HepG2 (cell line): ENCODE results near the gene TMOD3. TPM values are rescaled to one million over a fixed set of nuclear protein-coding genes. Genes with fewer than 3 reads are reported as not detected.

Experiments used
- ATAC-seq: fragments of 200-7000 bp; cut with Tn5 transposase; 3 replicates; pipeline ENCODE4 v1.9.1; 2020; ENCODE audit warnings: mild to moderate bottlenecking, moderate library complexity
- BruUV-seq: library from RNA; stranded (reverse); fragments of 400-500 nt; replicated peaks from 2 replicates; lab custom pipeline; 2021; lab: Mats Ljungman, UMichigan
- CTCF ChIA-PET: fragments of 300-600 bp; formaldehyde crosslinking; extraction: SDS; loops from one replicate; lab custom pipeline; 2021; ENCODE audit warnings: low total read pairs, inconsistent platforms, low intra/inter-chr PET ratio; lab: Yijun Ruan, JAX
- POLR2A ChIA-PET: fragments of 350-600 bp; sonication (Branson Sonifier 250); formaldehyde crosslinking; loops from one replicate; lab custom pipeline; 2020; ENCODE audit warnings: antibody characterized with exemption, inconsistent platforms; lab: Yijun Ruan, JAX
- DNase-seq: peaks from one replicate; pipeline ENCODE4 v3.0.0-alpha.2; 2015; ENCODE audit warnings: low spot score
- FAIRE-seq: peaks from 3 replicates; lab custom pipeline; 2011; peaks lifted over from hg19 to GRCh38; lab: Jason Lieb, UNC
- H2AFZ ChIP-seq: one replicate; pipeline ENCODE4 v1.6.1; 2011; ENCODE audit warnings: low read length, inconsistent platforms
- H3K27ac ChIP-seq: fragments of 300-600 bp; 3 replicates; pipeline ENCODE4 v1.8.0; 2011; ENCODE audit warnings: mixed run types, mild to moderate bottlenecking, mixed read lengths, low read length, inconsistent platforms; ENCODE audit not compliant: insufficient read depth; ENCODE audit errors: extremely low read length
- H3K27me3 ChIP-seq, 2 experiments: fragments of 200-600 bp in 1 of 2; 2 replicates in 1 of 2; 3 replicates in 1 of 2; pipeline versions ENCODE4 v1.6.0 to v1.8.0; 2011; ENCODE audit warnings: low read length in 2 of 2, mild to moderate bottlenecking in 2 of 2, moderate library complexity in 2 of 2, inconsistent platforms in 1 of 2; ENCODE audit not compliant: insufficient read depth in 2 of 2, control insufficient read depth in 1 of 2
- H3K36me3 ChIP-seq, 2 experiments: fragments of 200-600 bp in 1 of 2; replicated peaks in 1 of 2; 2 replicates in 1 of 2; 3 replicates in 1 of 2; pipeline versions ENCODE4 v1.5.1 to v1.8.0; 2011; ENCODE audit warnings: low read length in 2 of 2, inconsistent platforms in 1 of 2; ENCODE audit not compliant: insufficient read depth in 2 of 2, control insufficient read depth in 1 of 2
- H3K4me1 ChIP-seq: 2 replicates; pipeline ENCODE4 v1.5.1; 2012; ENCODE audit warnings: low read length, inconsistent platforms; ENCODE audit not compliant: insufficient read depth
- H3K4me2 ChIP-seq: 2 replicates; pipeline ENCODE4 v1.6.0; 2011; ENCODE audit warnings: low read depth, low read length, inconsistent platforms
- H3K4me3 ChIP-seq, 3 experiments: fragments of 200-600 bp in 1 of 3; sonication (generic), shearing (Covaris generic) in 1 of 3; replicated peaks in 1 of 3; 2 replicates each; pipeline ENCODE4 v1.5.1; 2011 to 2016; ENCODE audit warnings: low read length in 3 of 3, inconsistent platforms in 2 of 3, low read depth in 2 of 3, mild to moderate bottlenecking in 2 of 3, control low read depth in 1 of 3, mixed read lengths in 1 of 3; ENCODE audit not compliant: insufficient read depth in 1 of 3
- H3K79me2 ChIP-seq: one replicate; pipeline ENCODE4 v1.6.1; 2011; ENCODE audit warnings: low read length, inconsistent platforms; ENCODE audit not compliant: insufficient read depth
- H3K9ac ChIP-seq: 2 replicates; pipeline ENCODE4 v1.6.0; 2011; ENCODE audit warnings: mild to moderate bottlenecking, low read depth, low read length, inconsistent platforms; ENCODE audit not compliant: insufficient read depth
- H3K9me3 ChIP-seq: 2 replicates; pipeline ENCODE4 v1.5.1; 2012; ENCODE audit warnings: mild to moderate bottlenecking, low read length
- H4K20me1 ChIP-seq: 2 replicates; pipeline ENCODE4 v1.6.0; 2011; ENCODE audit warnings: inconsistent platforms, mild to moderate bottlenecking, low read length, moderate library complexity; ENCODE audit not compliant: insufficient read depth
- CCDC6 ChIP-seq: sonication (generic); formaldehyde crosslinking; IDR thresholded peaks from 2 replicates; pipeline ENCODE4 v1.8.1; 2022; ENCODE audit warnings: mild to moderate bottlenecking, missing genetic modification reagents, moderate library complexity
- EP300 ChIP-seq, 3 experiments: sonication (generic) in 1 of 3; formaldehyde crosslinking in 1 of 3; IDR thresholded peaks; 2 replicates each; pipeline versions ENCODE4 v1.5.1 to v1.6.1; 2011 to 2020; ENCODE audit warnings: low read depth in 2 of 3, low read length in 2 of 3, borderline replicate concordance in 1 of 3, improper control_type of control experiment in 1 of 3, mild to moderate bottlenecking in 1 of 3, missing genetic modification reagents in 1 of 3, moderate library complexity in 1 of 3
- ETS1 ChIP-seq: sonication (generic); formaldehyde crosslinking; IDR thresholded peaks from 2 replicates; pipeline ENCODE4 v1.4.0; 2020; ENCODE audit warnings: missing genetic modification reagents
- GZF1 ChIP-seq: sonication (generic); formaldehyde crosslinking; IDR thresholded peaks from 2 replicates; pipeline ENCODE4 v1.5.1; 2020; ENCODE audit warnings: mild to moderate bottlenecking, missing genetic modification reagents
- KAT8 ChIP-seq: IDR thresholded peaks from 2 replicates; pipeline ENCODE4 v1.6.1; 2016; ENCODE audit warnings: missing genetic modification reagents, missing compliant biosample characterization
- KLF11 ChIP-seq: IDR thresholded peaks from 2 replicates; pipeline ENCODE4 v1.6.1; 2016; ENCODE audit warnings: missing compliant biosample characterization
- KLF16 ChIP-seq, 2 experiments: sonication (generic) in 1 of 2; formaldehyde crosslinking in 1 of 2; IDR thresholded peaks; 2 replicates each; pipeline versions ENCODE4 v1.6.1 to v1.8.0; 2016 to 2023; ENCODE audit warnings: missing genetic modification reagents in 2 of 2, missing compliant biosample characterization in 1 of 2
- NFRKB ChIP-seq: fragments of 450-650 bp; IDR thresholded peaks from 2 replicates; pipeline ENCODE4 v1.6.1; 2017
- POLR2G ChIP-seq: fragments of 200-400 bp; formaldehyde crosslinking; IDR thresholded peaks from 2 replicates; pipeline ENCODE4 v1.6.1; 2018; ENCODE audit warnings: mild to moderate bottlenecking, low read depth, low read length, moderate library complexity
- RBM22 ChIP-seq: fragments of 200-400 bp; formaldehyde crosslinking; optimal IDR thresholded peaks from 2 replicates; pipeline ENCODE3; 2017; ENCODE audit warnings: mild to moderate bottlenecking, low read length, moderate library complexity
- SCMH1 ChIP-seq: sonication (generic); formaldehyde crosslinking; IDR thresholded peaks from 2 replicates; pipeline ENCODE4 v1.9.0; 2021; ENCODE audit warnings: missing genetic modification reagents, mild to moderate bottlenecking, borderline replicate concordance
- SKI ChIP-seq: fragments of 450-650 bp; IDR thresholded peaks from one replicate; pipeline ENCODE4 v1.6.1; 2018; ENCODE audit warnings: mild to moderate bottlenecking; ENCODE audit not compliant: partially characterized antibody
- TFAP4 ChIP-seq: sonication (generic); IDR thresholded peaks from 2 replicates; pipeline ENCODE4 v1.6.1; 2016; ENCODE audit warnings: low read depth, borderline replicate concordance
- ZFP1 ChIP-seq: IDR thresholded peaks from 2 replicates; pipeline ENCODE4 v1.6.1; 2016
- ZNF878 ChIP-seq: sonication (generic); formaldehyde crosslinking; IDR thresholded peaks from 2 replicates; pipeline ENCODE4 v1.8.1; 2023; ENCODE audit warnings: mild to moderate bottlenecking, missing genetic modification reagents, moderate library complexity
- WGBS: methylation state at CpG from one replicate; pipeline ENCODE4 v1.1.6; 2017; ENCODE audit warnings: low lambda C conversion rate; 5-methylcytosine and 5-hydroxymethylcytosine counted together
- in situ Hi-C: cut with HindIII; loops from 2 replicates; pipeline ENCODE4 v1.10.0; 2017; ENCODE audit warnings: low pct_unique_long_range_greater_than_20kb; ENCODE audit not compliant: extremely low pct_ligation_motif_present
- intact Hi-C: fragments of 100-400 bp; cut with micrococcal nuclease; formaldehyde crosslinking; loops from one replicate; pipeline ENCODE4 v1.10.0; 2022; ENCODE audit not compliant: unreplicated experiment
- polyA plus RNA-seq, 8 experiments: library from polyadenylated mRNA; depleted of rRNA in 3 of 8; stranded (reverse) in 7 of 8; unstranded in 1 of 8; fragments of >200 nt; fragmentation: Illumina TruSeq in 4 of 8; extraction: Trizol in 4 of 8; gene quantifications; 2 replicates each; pipeline versions ENCODE4 v1.2.1 to v1.2.3, GENCODE V29; 2011 to 2016; ENCODE audit warnings: low read depth in 4 of 8, missing spikeins in 1 of 8, mixed read lengths in 1 of 8; ENCODE audit not compliant: insufficient read depth in 1 of 8
- total RNA-seq, 5 experiments: library from RNA; depleted of rRNA; stranded (reverse); fragments of >200 nt; fragmentation: Illumina TruSeq; extraction: Trizol; gene quantifications; 2 replicates each; pipeline ENCODE4 v1.2.3, GENCODE V29; 2016; ENCODE audit warnings: low read depth in 1 of 5
- TF ChIP-seq, protein P1 (sequence below): IDR thresholded peaks from 2 replicates; pipeline ENCODE4 v1.6.1; 2012; ENCODE audit warnings: inconsistent platforms

Gene TMOD3
- total and polyA plus RNA-seq, 2 of the 13 experiments (the other 11 are each of a cell fraction or from before 2014, with no cell fraction given) = 5.1 to 23.2 TPM

DNA sequence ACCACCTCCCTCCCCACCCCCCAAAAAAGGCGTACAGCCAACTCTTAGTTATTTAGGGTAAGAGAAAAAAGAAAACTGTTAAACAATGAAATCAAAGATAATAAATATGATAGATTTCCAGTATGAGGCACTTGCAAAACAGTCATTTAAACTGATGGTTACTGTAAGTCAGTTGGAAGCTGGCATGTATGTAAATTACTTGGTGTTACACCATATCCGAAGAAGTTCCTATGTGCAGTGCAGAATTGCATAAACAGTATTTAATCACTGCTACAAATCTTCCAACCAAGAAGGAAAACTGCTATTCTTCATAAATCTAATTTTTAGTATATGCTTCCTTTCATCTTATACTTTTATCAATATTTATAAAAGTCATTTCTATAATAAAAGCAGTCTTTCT, 80.1 kb downstream of the TMOD3 start:
- no peaks in the 10 kb centered on the region for H3K79me2 ChIP-seq
- in situ Hi-C loops = loop anchor here (25.0 kb wide), 1 partner anchor 272 kb away; no protein-coding TSS in a partner anchor
- ChIA-PET POLR2A (no interaction called here), CTCF (no interaction called here)
- H3K9ac ChIP-seq = no peak overlapping the region
- no peaks in the 10 kb centered on the region for H4K20me1 ChIP-seq
- no peak overlapping the region for H3K27ac ChIP-seq
- H2AFZ ChIP-seq = no peak overlapping the region
- no peaks in the 10 kb centered on the region for H3K27me3 ChIP-seq
- H3K9me3 ChIP-seq = no peaks in the 10 kb centered on the region
- H3K4me1 ChIP-seq = peaks cover 62% of the 10 kb centered on the region
- H3K4me3 ChIP-seq = no peak overlapping the region
- intact Hi-C loops = loop anchor here (5.0 kb wide), 2 partner anchors 77 to 127 kb away; no protein-coding TSS in a partner anchor
- H3K4me2 ChIP-seq = no peak overlapping the region
- DNase-seq (no peak), FAIRE-seq (no peak), ATAC-seq (no peak)
- WGBS = 98% methylated on average over 2 of the region's 2 CpGs
- peaks cover 1 to 7% of the 10 kb centered on the region in 2 experiments; a peak in 1 of 5 replicates for H3K36me3 ChIP-seq
- BruUV-seq = no TSS peak
- no peak for TF ChIP-seq NFRKB
- TF ChIP-seq GZF1 = no peak
- no peak for TF ChIP-seq KLF16 (CRISPR knock-in tag; IDR thresholded peaks at IDR 0.05)
- no peak for TF ChIP-seq ZFP1 (CRISPR knock-in tag)
- no peak for TF ChIP-seq KLF11 (CRISPR knock-in tag)
- no peak for TF ChIP-seq SKI
- no peak for TF ChIP-seq RBM22
- no peak for TF ChIP-seq ETS1 (CRISPR knock-in tag)
- TF ChIP-seq POLR2G = no peak
- no peak for TF ChIP-seq TFAP4
- no peak for TF ChIP-seq ZNF878 (CRISPR knock-in tag)
- TF ChIP-seq EP300 (IDR thresholded peaks at IDR 0.05; ENCODE audit: low read depth in 2 of 2, low read length in 2 of 2) = no peak
- no peak for TF ChIP-seq EP300 (CRISPR knock-in tag; IDR thresholded peaks at IDR 0.05; ENCODE audit: borderline replicate concordance)
- TF ChIP-seq, protein P1, sequence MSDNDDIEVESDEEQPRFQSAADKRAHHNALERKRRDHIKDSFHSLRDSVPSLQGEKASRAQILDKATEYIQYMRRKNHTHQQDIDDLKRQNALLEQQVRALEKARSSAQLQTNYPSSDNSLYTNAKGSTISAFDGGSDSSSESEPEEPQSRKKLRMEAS = no peak
- TF ChIP-seq SCMH1 (CRISPR knock-in tag) = no peak
- TF ChIP-seq CCDC6 = no peak
- no peak for TF ChIP-seq KAT8 (CRISPR knock-in tag)
